MCF 10A (cell line): ENCODE data around the gene TPX2. TPM values are rescaled to one million over a fixed set of nuclear protein-coding genes. Genes with fewer than 3 reads are reported as not detected.

ENCODE experiments used
- BruUV-seq: library from RNA; stranded (reverse); fragments of 400-500 nt; replicated peaks from 2 replicates; lab custom pipeline; 2021; lab: Mats Ljungman, UMichigan
- CTCF ChIA-PET: fragments of 300-600 bp; sonication (Branson Sonifier 250); formaldehyde crosslinking; extraction: SDS; loops from one replicate; lab custom pipeline; 2021; ENCODE audit warnings: antibody characterized with exemption, inconsistent platforms; lab: Yijun Ruan, JAX
- POLR2A ChIA-PET: fragments of 300-600, 350-650 bp; sonication (Branson Sonifier 250); formaldehyde crosslinking; extraction: SDS; loops from one replicate; lab custom pipeline; 2020; ENCODE audit warnings: antibody characterized with exemption, inconsistent platforms; lab: Yijun Ruan, JAX
- DNase-seq: peaks from one replicate; pipeline ENCODE4 v3.0.0-alpha.2; 2018; ENCODE audit not compliant: unreplicated experiment
- H3K27ac Mint-ChIP-seq: one replicate; pipeline ENCODE4 v1.8.0; 2022; ENCODE audit warnings: mild to moderate bottlenecking, low read depth, mixed read lengths; ENCODE audit not compliant: unreplicated experiment
- H3K27me3 Mint-ChIP-seq: one replicate; pipeline ENCODE4 v1.8.0; 2022; ENCODE audit warnings: mixed read lengths; ENCODE audit not compliant: insufficient read depth, unreplicated experiment
- H3K36me3 Mint-ChIP-seq: one replicate; pipeline ENCODE4 v1.8.0; 2022; ENCODE audit warnings: mild to moderate bottlenecking, moderate library complexity, mixed read lengths; ENCODE audit not compliant: insufficient read depth, unreplicated experiment
- H3K4me1 Mint-ChIP-seq: one replicate; pipeline ENCODE4 v1.8.0; 2022; ENCODE audit warnings: mixed read lengths; ENCODE audit not compliant: insufficient read depth, unreplicated experiment
- H3K4me3 Mint-ChIP-seq: one replicate; pipeline ENCODE4 v1.8.0; 2022; ENCODE audit warnings: mild to moderate bottlenecking, moderate library complexity, mixed read lengths; ENCODE audit not compliant: unreplicated experiment
- H3K9me3 Mint-ChIP-seq: one replicate; pipeline ENCODE4 v1.8.0; 2022; ENCODE audit warnings: mixed read lengths; ENCODE audit not compliant: unreplicated experiment
- intact Hi-C: fragments of 100-400 bp; cut with micrococcal nuclease; formaldehyde crosslinking; loops from 2 replicates; pipeline ENCODE4 v1.14.1; 2022
- total RNA-seq: library from RNA; stranded (reverse); gene quantifications from 2 replicates; pipeline ENCODE4 v1.2.3, GENCODE V29; 2022
- TF ChIP-seq, protein P1 (sequence below): fragments of 200-600 bp; IDR thresholded peaks from one replicate; pipeline ENCODE4 v1.8.0; 2022; ENCODE audit warnings: antibody characterized with exemption, mild to moderate bottlenecking; ENCODE audit not compliant: unreplicated experiment

TPX2 gene
- total RNA-seq, 1 experiment from 2014 or later: 79.6 TPM

GRCh38 chr20:31699801-31700728 is 39.0 kb upstream of the TPX2 start:
- peaks cover 44% of the 10 kb centered on the region for H3K36me3 Mint-ChIP-seq
- H3K4me1 Mint-ChIP-seq: peaks cover 55% of the 10 kb centered on the region
- CTCF ChIA-PET: interaction anchor here (0.6 to 21.5 kb wide), 22 partner anchors 11 to 138 kb away, joined by 3 to 429 read pairs (median 5); partner anchors contain the start of genes BCL2L1 and ID1
- POLR2A ChIA-PET: interaction anchor here (0.9 to 13.9 kb wide), 15 partner anchors 9 to 139 kb away, joined by 3 to 238 read pairs (median 11); partner anchors contain the start of genes BCL2L1, ID1 and TPX2
- no peaks in the 10 kb centered on the region for H3K9me3 Mint-ChIP-seq
- BruUV-seq: no TSS peak
- intact Hi-C loops: loop anchor here (1.0 kb wide), 1 partner anchor 22 kb away; the partner anchor contains the start of gene BCL2L1
- no peak overlapping the region for H3K4me3 Mint-ChIP-seq
- peak overlapping the region; percentile 97 for H3K27ac Mint-ChIP-seq
- no peaks in the 10 kb centered on the region for H3K27me3 Mint-ChIP-seq
- TF ChIP-seq, protein P1, sequence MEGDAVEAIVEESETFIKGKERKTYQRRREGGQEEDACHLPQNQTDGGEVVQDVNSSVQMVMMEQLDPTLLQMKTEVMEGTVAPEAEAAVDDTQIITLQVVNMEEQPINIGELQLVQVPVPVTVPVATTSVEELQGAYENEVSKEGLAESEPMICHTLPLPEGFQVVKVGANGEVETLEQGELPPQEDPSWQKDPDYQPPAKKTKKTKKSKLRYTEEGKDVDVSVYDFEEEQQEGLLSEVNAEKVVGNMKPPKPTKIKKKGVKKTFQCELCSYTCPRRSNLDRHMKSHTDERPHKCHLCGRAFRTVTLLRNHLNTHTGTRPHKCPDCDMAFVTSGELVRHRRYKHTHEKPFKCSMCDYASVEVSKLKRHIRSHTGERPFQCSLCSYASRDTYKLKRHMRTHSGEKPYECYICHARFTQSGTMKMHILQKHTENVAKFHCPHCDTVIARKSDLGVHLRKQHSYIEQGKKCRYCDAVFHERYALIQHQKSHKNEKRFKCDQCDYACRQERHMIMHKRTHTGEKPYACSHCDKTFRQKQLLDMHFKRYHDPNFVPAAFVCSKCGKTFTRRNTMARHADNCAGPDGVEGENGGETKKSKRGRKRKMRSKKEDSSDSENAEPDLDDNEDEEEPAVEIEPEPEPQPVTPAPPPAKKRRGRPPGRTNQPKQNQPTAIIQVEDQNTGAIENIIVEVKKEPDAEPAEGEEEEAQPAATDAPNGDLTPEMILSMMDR: no peak
- DNase-seq: no peak

- no peak overlapping the region for H3K4me3 Mint-ChIP-seq
- no peaks in the 10 kb centered on the region for H3K9me3 Mint-ChIP-seq
- H3K27me3 Mint-ChIP-seq: no peaks in the 10 kb centered on the region
- intact Hi-C loops: no loop called here
- H3K27ac Mint-ChIP-seq: peak overlapping the region; percentile 97
- ChIA-PET CTCF (interaction anchor here (0.6 to 21.5 kb wide), 13 partner anchors 9 to 164 kb away, joined by 3 to 429 read pairs (median 4); partner anchors contain the start of genes BCL2L1 and ID1), POLR2A (interaction anchor here (1.0 to 13.9 kb wide), 9 partner anchors 11 to 39 kb away, joined by 4 to 238 read pairs (median 26); partner anchors contain the start of genes BCL2L1 and TPX2)
- H3K4me1 Mint-ChIP-seq: peaks cover 55% of the 10 kb centered on the region
- TF ChIP-seq, protein P1: no peak
- BruUV-seq: no TSS peak
- peaks cover 45% of the 10 kb centered on the region for H3K36me3 Mint-ChIP-seq
- no peak for DNase-seq
Observed at GRCh38 chr20:31700747-31701146, 38.3 kb upstream of the TPX2 start.

GRCh38 chr20:31701591-31701990 is 37.5 kb upstream of the TPX2 start:
- peaks cover 55% of the 10 kb centered on the region for H3K4me1 Mint-ChIP-seq
- ChIA-PET CTCF (interaction anchor here (0.6 to 21.5 kb wide), 9 partner anchors 9 to 165 kb away, joined by 3 to 429 read pairs (median 4); partner anchors contain the start of gene BCL2L1), POLR2A (interaction anchor here (1.0 to 13.9 kb wide), 7 partner anchors 10 to 39 kb away, joined by 4 to 238 read pairs (median 31); partner anchors contain the start of genes BCL2L1 and TPX2)
- intact Hi-C loops: no loop called here
- H3K27me3 Mint-ChIP-seq: no peaks in the 10 kb centered on the region
- no peak overlapping the region for H3K4me3 Mint-ChIP-seq
- no TSS peak for BruUV-seq
- peak overlapping the region; percentile 97 for H3K27ac Mint-ChIP-seq
- peaks cover 45% of the 10 kb centered on the region for H3K36me3 Mint-ChIP-seq
- TF ChIP-seq, protein P1: no peak
- H3K9me3 Mint-ChIP-seq: no peaks in the 10 kb centered on the region
- DNase-seq: no peak
